GM21529 (cell line): ENCODE measurements around the gene HELZ.

Experiments used
- ATAC-seq: cut with Tn5 transposase; IDR thresholded peaks from one replicate; pipeline ENCODE4 v1.9.1; 2021; ENCODE audit not compliant: unreplicated experiment

The HELZ gene

GRCh38 chr17:67196422-67196821 is 48.6 kb downstream of the HELZ start:
- no peak for ATAC-seq

GRCh38 chr17:67194134-67194533 is 50.9 kb downstream of the HELZ start:
- no peak for ATAC-seq

GRCh38 chr17:67187927-67188326 is 57.1 kb downstream of the HELZ start:
- no peak for ATAC-seq

- ATAC-seq = no peak
Measured at GRCh38 chr17:67186782-67187181, 58.2 kb downstream of the HELZ start.

GRCh38 chr17:67183531-67183930 is 61.5 kb downstream of the HELZ start:
- ATAC-seq = no peak

GRCh38 chr17:67181825-67182224 is 63.2 kb downstream of the HELZ start:
- no peak for ATAC-seq

- no peak for ATAC-seq
Measured at GRCh38 chr17:67180275-67180674, 64.7 kb downstream of the HELZ start.

- no peak for ATAC-seq
Measured at GRCh38 chr17:67178555-67178954, 66.4 kb downstream of the HELZ start.

- ATAC-seq = no peak
Measured at GRCh38 chr17:67177732-67178131, 67.3 kb downstream of the HELZ start.

GRCh38 chr17:67174190-67174589 is 70.8 kb downstream of the HELZ start:
- ATAC-seq = no peak

GRCh38 chr17:67171560-67171959 is 73.4 kb downstream of the HELZ start:
- ATAC-seq = peak; percentile 96

- ATAC-seq = no peak
Measured at GRCh38 chr17:67168496-67168895, 76.5 kb downstream of the HELZ start.

- ATAC-seq = no peak
Measured at GRCh38 chr17:67165201-67165600, 79.8 kb downstream of the HELZ start.

GRCh38 chr17:67164302-67164701 is 80.7 kb downstream of the HELZ start:
- no peak for ATAC-seq

- ATAC-seq = no peak
Measured at GRCh38 chr17:67162771-67163170, 82.2 kb downstream of the HELZ start.

- ATAC-seq = no peak
Measured at GRCh38 chr17:67161573-67161972, 83.4 kb downstream of the HELZ start.

- ATAC-seq = no peak
Measured at GRCh38 chr17:67160791-67161190, 84.2 kb downstream of the HELZ start.

- ATAC-seq = no peak
Measured at GRCh38 chr17:67157732-67158639, 87.0 kb downstream of the HELZ start.

GRCh38 chr17:67156269-67157199 is 88.5 kb downstream of the HELZ start:
- no peak for ATAC-seq

GRCh38 chr17:67152824-67153223 is 92.2 kb downstream of the HELZ start:
- no peak for ATAC-seq

GRCh38 chr17:67151717-67152116 is 93.3 kb downstream of the HELZ start:
- no peak for ATAC-seq

- ATAC-seq = no peak
Measured at GRCh38 chr17:67150826-67151225, 94.2 kb downstream of the HELZ start.
